ENCODE results near the gene DAZL. TPM values are rescaled to one million over a fixed set of nuclear protein-coding genes. Genes with fewer than 3 reads are reported as not detected.
"Not testable (repeated sequence)": the region's sequence is repeated elsewhere in the genome, so short reads cannot be mapped to it uniquely, and the experiment has no call there.

Gene DAZL
- total and polyA plus RNA-seq, 5 donors from 2014 or later = not detected

DNA sequence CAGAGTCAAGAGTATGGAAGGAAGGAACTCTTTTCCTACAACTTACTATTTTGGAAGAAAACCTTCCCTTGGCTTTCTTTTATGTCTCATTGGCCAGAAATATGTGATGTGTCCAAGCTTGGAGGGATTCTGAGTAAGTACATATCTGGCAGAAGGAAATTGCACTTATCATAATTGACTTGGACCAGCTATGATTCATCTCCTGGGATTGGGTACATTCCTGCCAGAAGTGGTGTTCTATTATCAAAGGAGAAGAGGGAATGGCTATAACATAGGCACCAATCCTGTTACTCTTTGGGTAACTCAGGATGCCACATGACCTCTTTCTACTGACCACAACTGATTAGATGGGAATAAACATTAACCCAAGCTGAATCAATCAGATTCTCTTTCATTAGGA lies 13.5 kb upstream of the DAZL start:
- H3K4me1 ChIP-seq (ENCODE audit: control insufficient read depth, insufficient read depth, low read length, poor library complexity, severe bottlenecking) = no peaks in the 10 kb centered on the region
- Mint-ChIP-seq H3K27ac (no peak overlapping the region), H3K36me3 (peaks cover 5% of the 10 kb centered on the region), H3K27me3 (peaks cover 57% of the 10 kb centered on the region), H3K4me3 (no peak overlapping the region), H3K4me1 (no peaks in the 10 kb centered on the region), H3K9me3 (peaks cover 2 to 18% (median 4%) of the 10 kb centered on the region in 7 donors)
- no peaks in the 10 kb centered on the region for H3K36me3 ChIP-seq (ENCODE audit: control insufficient read depth, insufficient read depth, low read length)
- no peak overlapping the region for H3K4me3 ChIP-seq (ENCODE audit: low read depth, low read length)
- H3K27ac ChIP-seq (ENCODE audit: insufficient read depth, low read length, poor library complexity, severe bottlenecking) = no peak overlapping the region
- no peaks in the 10 kb centered on the region for H3K9me3 ChIP-seq (ENCODE audit: control insufficient read depth in 2 of 2, low read length in 2 of 2)
- H3K27me3 ChIP-seq (ENCODE audit: control insufficient read depth, insufficient read depth, low read length) = peaks cover 4% of the 10 kb centered on the region
- no peak for ATAC-seq (ENCODE audit: low read depth in 2 of 2)
- no peak for DNase-seq

GRCh38 chr3:16617155-16617554 lies 11.9 kb upstream of the DAZL start:
- not testable (repeated sequence) for H3K4me1 Mint-ChIP-seq; H3K36me3 ChIP-seq (ENCODE audit: control insufficient read depth, insufficient read depth, low read length); H3K27ac ChIP-seq (ENCODE audit: insufficient read depth, low read length, poor library complexity, severe bottlenecking); H3K36me3 Mint-ChIP-seq; H3K27ac Mint-ChIP-seq; DNase-seq; H3K9me3 ChIP-seq (ENCODE audit: control insufficient read depth in 2 of 2, low read length in 2 of 2); H3K4me1 ChIP-seq (ENCODE audit: control insufficient read depth, insufficient read depth, low read length, poor library complexity, severe bottlenecking); H3K4me3 ChIP-seq (ENCODE audit: low read depth, low read length); H3K4me3 Mint-ChIP-seq; H3K27me3 ChIP-seq (ENCODE audit: control insufficient read depth, insufficient read depth, low read length); ATAC-seq (ENCODE audit: low read depth in 2 of 2)
- Mint-ChIP-seq H3K9me3 (peaks cover 2 to 18% (median 4%) of the 10 kb centered on the region in 7 donors), H3K27me3 (peaks cover 49% of the 10 kb centered on the region)

DNA sequence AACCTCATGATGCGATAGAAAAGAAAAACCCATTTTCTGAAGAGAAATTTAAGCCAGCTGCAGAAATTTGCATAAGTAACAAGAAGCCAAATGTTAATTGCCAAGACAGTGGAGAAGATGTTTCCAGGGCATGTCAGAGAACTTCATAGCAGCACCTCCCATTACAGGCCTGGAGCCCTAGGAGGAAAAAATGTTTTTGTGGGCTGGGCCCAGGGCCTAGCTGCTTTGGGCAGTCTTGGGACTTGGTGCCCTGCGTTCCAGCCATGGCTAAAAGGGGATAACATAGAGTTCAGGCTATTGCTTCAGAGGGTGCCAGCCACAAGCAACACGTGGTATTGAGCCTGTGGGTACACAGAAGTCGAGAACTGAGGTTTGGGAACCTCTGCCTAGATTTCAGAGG lies 10.9 kb upstream of the DAZL start:
- Histone ChIP-seq H3K4me1 (ENCODE audit: control insufficient read depth, insufficient read depth, low read length, poor library complexity, severe bottlenecking) (no peaks in the 10 kb centered on the region), H3K9me3 (ENCODE audit: control insufficient read depth in 2 of 2, low read length in 2 of 2) (no peaks in the 10 kb centered on the region), H3K36me3 (ENCODE audit: control insufficient read depth, insufficient read depth, low read length) (no peaks in the 10 kb centered on the region), H3K27me3 (ENCODE audit: control insufficient read depth, insufficient read depth, low read length) (peaks cover under 1% of the 10 kb centered on the region), H3K4me3 (ENCODE audit: low read depth, low read length) (no peak overlapping the region), H3K27ac (ENCODE audit: insufficient read depth, low read length, poor library complexity, severe bottlenecking) (no peak overlapping the region)
- Mint-ChIP-seq H3K4me1 (no peaks in the 10 kb centered on the region), H3K36me3 (peaks cover 5% of the 10 kb centered on the region), H3K4me3 (no peak overlapping the region), H3K27ac (no peak overlapping the region), H3K9me3 (peaks cover 2 to 18% (median 4%) of the 10 kb centered on the region in 7 donors), H3K27me3 (peaks cover 55% of the 10 kb centered on the region)
- DNase-seq (no peak), ATAC-seq (ENCODE audit: low read depth in 2 of 2) (no peak)

DNA sequence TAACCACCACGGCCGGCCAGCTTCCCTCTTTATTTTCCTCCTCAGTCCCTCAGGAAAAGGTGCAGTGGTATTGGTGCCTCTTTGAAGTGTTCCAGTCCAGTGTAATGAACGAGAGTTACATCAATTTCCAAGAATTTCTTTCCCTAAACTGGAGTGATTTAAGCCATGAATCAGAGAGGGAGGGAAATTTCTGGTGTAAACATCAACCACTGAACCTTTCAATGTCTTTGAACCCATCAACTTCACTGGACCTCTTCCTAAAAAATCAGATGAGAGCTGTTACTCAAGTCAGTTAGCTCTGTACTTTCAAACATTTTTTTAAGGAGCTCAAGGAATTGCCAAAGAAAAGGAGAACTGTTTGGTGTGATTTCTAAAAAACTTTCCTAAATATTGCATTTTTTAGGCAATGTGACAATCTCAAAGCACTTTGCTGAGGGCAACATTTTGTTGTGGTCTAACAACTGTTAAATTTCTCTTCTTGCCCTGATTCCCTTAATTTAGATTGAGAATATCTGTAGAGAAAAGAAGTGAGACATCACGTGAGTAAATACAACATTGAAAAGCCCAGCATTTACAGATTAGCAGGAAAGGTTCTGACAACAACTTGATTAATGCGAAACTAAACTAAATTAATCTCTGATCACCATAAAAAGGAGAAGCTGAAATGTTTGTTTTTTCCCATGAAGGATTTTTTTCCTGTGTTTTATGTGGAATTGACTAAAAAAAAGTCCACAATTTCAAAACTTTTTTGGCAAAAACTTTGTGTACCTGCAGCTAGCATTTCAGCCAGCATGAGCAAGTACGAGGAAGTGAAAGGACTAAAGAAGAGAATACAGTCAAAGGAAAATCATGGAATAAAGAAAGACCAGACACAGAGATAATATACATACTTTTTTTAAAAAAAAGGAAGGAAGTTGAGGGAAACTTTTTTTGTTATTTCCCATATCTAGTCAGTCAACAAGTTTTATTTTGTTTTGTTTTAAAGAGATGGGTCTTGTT lies 9.1 kb upstream of the DAZL start:
- no peaks in the 10 kb centered on the region for H3K4me1 ChIP-seq (ENCODE audit: control insufficient read depth, insufficient read depth, low read length, poor library complexity, severe bottlenecking)
- H3K36me3 ChIP-seq (ENCODE audit: control insufficient read depth, insufficient read depth, low read length) = no peaks in the 10 kb centered on the region
- H3K27ac ChIP-seq (ENCODE audit: insufficient read depth, low read length, poor library complexity, severe bottlenecking) = no peak overlapping the region
- ATAC-seq (ENCODE audit: low read depth in 2 of 2) (no peak), DNase-seq (no peak)
- no peaks in the 10 kb centered on the region for H3K9me3 ChIP-seq (ENCODE audit: control insufficient read depth in 2 of 2, low read length in 2 of 2)
- peaks cover 5% of the 10 kb centered on the region for H3K36me3 Mint-ChIP-seq
- H3K27me3 Mint-ChIP-seq = peaks cover 56% of the 10 kb centered on the region
- H3K4me3 ChIP-seq (ENCODE audit: low read depth, low read length) = no peak overlapping the region
- peaks cover 9% of the 10 kb centered on the region for H3K27me3 ChIP-seq (ENCODE audit: control insufficient read depth, insufficient read depth, low read length)
- H3K9me3 Mint-ChIP-seq = peaks cover 2 to 18% (median 4%) of the 10 kb centered on the region in 7 donors
- no peaks in the 10 kb centered on the region for H3K4me1 Mint-ChIP-seq
- H3K4me3 Mint-ChIP-seq = no peak overlapping the region
- no peak overlapping the region for H3K27ac Mint-ChIP-seq

GRCh38 chr3:16609927-16610580 lies 4.8 kb upstream of the DAZL start:
- ATAC-seq (ENCODE audit: low read depth in 2 of 2) (no peak), DNase-seq (no peak)
- peaks cover 0 to 3% (median 0%) of the 10 kb centered on the region in 7 donors for H3K9me3 Mint-ChIP-seq
- Histone ChIP-seq H3K4me1 (ENCODE audit: control insufficient read depth, insufficient read depth, low read length, poor library complexity, severe bottlenecking) (no peaks in the 10 kb centered on the region), H3K27ac (ENCODE audit: insufficient read depth, low read length, poor library complexity, severe bottlenecking) (no peak overlapping the region), H3K36me3 (ENCODE audit: control insufficient read depth, insufficient read depth, low read length) (no peaks in the 10 kb centered on the region), H3K27me3 (ENCODE audit: control insufficient read depth, insufficient read depth, low read length) (peaks cover 9% of the 10 kb centered on the region), H3K4me3 (ENCODE audit: low read depth, low read length) (no peak overlapping the region), H3K9me3 (ENCODE audit: control insufficient read depth in 2 of 2, low read length in 2 of 2) (no peaks in the 10 kb centered on the region)
- H3K4me1 Mint-ChIP-seq = no peaks in the 10 kb centered on the region
- H3K36me3 Mint-ChIP-seq = no peaks in the 10 kb centered on the region
- no peak overlapping the region for H3K27ac Mint-ChIP-seq
- no peak overlapping the region for H3K4me3 Mint-ChIP-seq
- peaks cover 37% of the 10 kb centered on the region for H3K27me3 Mint-ChIP-seq

DNA sequence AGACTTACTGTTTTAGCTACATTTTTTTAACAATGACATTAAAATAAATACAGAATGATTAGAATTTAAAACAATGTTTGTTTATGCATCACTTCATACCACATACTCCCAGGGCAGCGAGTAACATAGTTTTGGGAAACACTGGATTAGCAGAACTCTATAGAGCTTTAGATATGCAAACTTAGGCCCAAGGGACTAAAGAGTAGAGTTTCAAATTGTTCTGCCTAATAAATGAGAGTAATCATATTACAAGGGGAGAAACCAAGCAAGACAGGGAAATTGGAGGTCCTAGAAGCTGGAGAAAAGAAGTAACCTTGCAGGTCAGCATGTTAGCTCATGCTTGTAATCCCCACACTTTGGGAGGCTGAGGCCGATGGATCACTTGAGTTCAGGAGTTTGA lies 3.6 kb upstream of the DAZL start:
- Histone ChIP-seq H3K4me3 (ENCODE audit: low read depth, low read length) (no peak overlapping the region), H3K36me3 (ENCODE audit: control insufficient read depth, insufficient read depth, low read length) (no peaks in the 10 kb centered on the region), H3K27ac (ENCODE audit: insufficient read depth, low read length, poor library complexity, severe bottlenecking) (no peak overlapping the region), H3K9me3 (ENCODE audit: control insufficient read depth in 2 of 2, low read length in 2 of 2) (no peaks in the 10 kb centered on the region), H3K27me3 (ENCODE audit: control insufficient read depth, insufficient read depth, low read length) (peaks cover 9% of the 10 kb centered on the region), H3K4me1 (ENCODE audit: control insufficient read depth, insufficient read depth, low read length, poor library complexity, severe bottlenecking) (no peaks in the 10 kb centered on the region)
- Mint-ChIP-seq H3K27ac (no peak overlapping the region), H3K36me3 (no peaks in the 10 kb centered on the region), H3K4me3 (no peak overlapping the region), H3K9me3 (peaks cover 0 to 1% (median 0%) of the 10 kb centered on the region in 7 donors), H3K27me3 (peaks cover 28% of the 10 kb centered on the region), H3K4me1 (no peaks in the 10 kb centered on the region)
- DNase-seq (no peak), ATAC-seq (ENCODE audit: low read depth in 2 of 2) (no peak)

DNA sequence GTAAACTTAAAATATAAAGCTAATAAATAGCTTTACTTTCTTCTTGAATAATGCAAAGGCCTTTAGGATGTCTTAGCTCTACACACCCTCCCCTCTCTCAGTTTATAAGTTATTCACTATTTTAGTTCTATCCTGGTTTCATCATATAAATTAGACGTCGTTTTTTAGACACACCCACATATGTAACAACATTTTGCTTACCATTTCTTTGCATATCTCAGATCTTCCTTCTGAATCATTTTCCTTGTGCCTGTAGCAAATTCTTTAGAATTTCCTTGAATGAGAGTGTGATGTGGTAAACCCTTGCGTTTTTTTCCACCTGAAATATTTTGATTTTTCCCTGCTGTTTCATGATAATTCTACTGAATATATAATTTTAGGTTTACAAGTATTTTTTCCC lies 2.5 kb upstream of the DAZL start:
- Mint-ChIP-seq H3K4me3 (no peak overlapping the region), H3K9me3 (peaks cover 0 to 1% (median 0%) of the 10 kb centered on the region in 7 donors), H3K27me3 (peaks cover 23% of the 10 kb centered on the region), H3K36me3 (no peaks in the 10 kb centered on the region), H3K27ac (no peak overlapping the region), H3K4me1 (no peaks in the 10 kb centered on the region)
- Histone ChIP-seq H3K4me3 (ENCODE audit: low read depth, low read length) (no peak overlapping the region), H3K9me3 (ENCODE audit: control insufficient read depth in 2 of 2, low read length in 2 of 2) (no peaks in the 10 kb centered on the region), H3K27ac (ENCODE audit: insufficient read depth, low read length, poor library complexity, severe bottlenecking) (no peak overlapping the region), H3K4me1 (ENCODE audit: control insufficient read depth, insufficient read depth, low read length, poor library complexity, severe bottlenecking) (no peaks in the 10 kb centered on the region), H3K27me3 (ENCODE audit: control insufficient read depth, insufficient read depth, low read length) (peaks cover 9% of the 10 kb centered on the region), H3K36me3 (ENCODE audit: control insufficient read depth, insufficient read depth, low read length) (no peaks in the 10 kb centered on the region)
- DNase-seq (no peak), ATAC-seq (ENCODE audit: low read depth in 2 of 2) (no peak)
